Activated naive CD8-positive, alpha-beta T cell treated with anti-CD3 and anti-CD28 coated beads for 36 hours (primary cell): ENCODE results near the gene GUCA1A. TPM values are rescaled to one million over a fixed set of nuclear protein-coding genes. Genes with fewer than 3 reads are reported as not detected.

Source experiments
- DNase-seq: peaks from one replicate; pipeline ENCODE4 v3.0.0; 2021
- H3K27ac Mint-ChIP-seq: one replicate; pipeline ENCODE4 v1.8.0; 2022; ENCODE audit warnings: mild to moderate bottlenecking, moderate library complexity, mixed read lengths
- H3K27me3 Mint-ChIP-seq: one replicate; pipeline ENCODE4 v1.8.0; 2022; ENCODE audit warnings: mild to moderate bottlenecking, mixed read lengths
- H3K36me3 Mint-ChIP-seq: one replicate; pipeline ENCODE4 v1.8.0; 2021; ENCODE audit warnings: mild to moderate bottlenecking, mixed read lengths
- H3K4me1 Mint-ChIP-seq: one replicate; pipeline ENCODE4 v1.8.0; 2021; ENCODE audit warnings: mixed read lengths
- H3K4me3 Mint-ChIP-seq: one replicate; pipeline ENCODE4 v1.8.0; 2022; ENCODE audit warnings: mild to moderate bottlenecking, moderate library complexity, mixed read lengths
- H3K9me3 Mint-ChIP-seq: one replicate; pipeline ENCODE4 v1.8.0; 2022; ENCODE audit warnings: mixed read lengths
- total RNA-seq, 2 experiments: library from RNA; stranded (reverse); gene quantifications; one replicate each; pipeline ENCODE4 v1.2.3, GENCODE V29; 2021

GUCA1A gene
- total RNA-seq: under 1 TPM in 1 of 2 experiments, not detected in 1; 0.14 TPM

GRCh38 chr6:42173101-42173500, at the start of gene GUCA1A:
Gene GUCA1A (plus strand): TSS chr6:42173364. CDS start chr6:42173614, 250 bp downstream.
- no peak within 1 kb of the TSS for H3K4me3 Mint-ChIP-seq

GRCh38 chr6:42123379-42124103, 49.6 kb upstream of the GUCA1A start:
- DNase-seq: no peak
- H3K4me3 Mint-ChIP-seq: no peak overlapping the region
- H3K9me3 Mint-ChIP-seq: no peaks in the 10 kb centered on the region
- H3K36me3 Mint-ChIP-seq: no peaks in the 10 kb centered on the region
- H3K27ac Mint-ChIP-seq: no peak overlapping the region
- H3K27me3 Mint-ChIP-seq: no peaks in the 10 kb centered on the region
- H3K4me1 Mint-ChIP-seq: no peaks in the 10 kb centered on the region

More at GRCh38 chr6:42173101-42173500, at the start of gene GUCA1A:
- Mint-ChIP-seq H3K4me1 (peaks cover 3% of the 10 kb centered on the region), H3K9me3 (no peaks in the 10 kb centered on the region), H3K27me3 (peaks cover 4% of the 10 kb centered on the region), H3K27ac (no peak within 1 kb of the TSS), H3K36me3 (no peaks in the 10 kb centered on the region)
- no peak for DNase-seq

- no peaks in the 10 kb centered on the region for H3K27me3 Mint-ChIP-seq
- H3K4me1 Mint-ChIP-seq: no peaks in the 10 kb centered on the region
These were observed 48.8 kb upstream of the GUCA1A start for GRCh38 chr6:42124223-42124836.

GRCh38 chr6:42125231-42125630, 47.9 kb upstream of the GUCA1A start:
- Mint-ChIP-seq H3K4me1 (no peaks in the 10 kb centered on the region), H3K36me3 (no peaks in the 10 kb centered on the region), H3K27me3 (no peaks in the 10 kb centered on the region), H3K27ac (no peak overlapping the region), H3K9me3 (no peaks in the 10 kb centered on the region), H3K4me3 (no peak overlapping the region)
- DNase-seq: no peak

More at GRCh38 chr6:42124223-42124836, 48.8 kb upstream of the GUCA1A start:
- no peak for DNase-seq
- H3K9me3 Mint-ChIP-seq: no peaks in the 10 kb centered on the region
- H3K36me3 Mint-ChIP-seq: no peaks in the 10 kb centered on the region
- no peak overlapping the region for H3K4me3 Mint-ChIP-seq
- H3K27ac Mint-ChIP-seq: no peak overlapping the region

- Mint-ChIP-seq H3K27me3 (no peaks in the 10 kb centered on the region), H3K9me3 (no peaks in the 10 kb centered on the region), H3K4me1 (no peaks in the 10 kb centered on the region), H3K36me3 (no peaks in the 10 kb centered on the region), H3K4me3 (no peak overlapping the region), H3K27ac (no peak overlapping the region)
- no peak for DNase-seq
These were observed 47.5 kb upstream of the GUCA1A start for GRCh38 chr6:42125663-42126062.

GRCh38 chr6:42128460-42129359, 44.5 kb upstream of the GUCA1A start:
- H3K4me1 Mint-ChIP-seq: no peaks in the 10 kb centered on the region
- DNase-seq: no peak
- H3K27me3 Mint-ChIP-seq: no peaks in the 10 kb centered on the region

GRCh38 chr6:42129360-42129676, 43.8 kb upstream of the GUCA1A start:
- no peak for DNase-seq
- Mint-ChIP-seq H3K36me3 (no peaks in the 10 kb centered on the region), H3K4me3 (no peak overlapping the region), H3K27ac (no peak overlapping the region), H3K9me3 (no peaks in the 10 kb centered on the region), H3K4me1 (no peaks in the 10 kb centered on the region), H3K27me3 (no peaks in the 10 kb centered on the region)

More at GRCh38 chr6:42128460-42129359, 44.5 kb upstream of the GUCA1A start:
- no peak overlapping the region for H3K27ac Mint-ChIP-seq
- no peaks in the 10 kb centered on the region for H3K9me3 Mint-ChIP-seq
- H3K4me3 Mint-ChIP-seq: no peak overlapping the region
- H3K36me3 Mint-ChIP-seq: no peaks in the 10 kb centered on the region

GRCh38 chr6:42131531-42131930, 41.6 kb upstream of the GUCA1A start:
- DNase-seq: no peak
- Mint-ChIP-seq H3K9me3 (no peaks in the 10 kb centered on the region), H3K27me3 (no peaks in the 10 kb centered on the region), H3K4me1 (peaks cover 3% of the 10 kb centered on the region), H3K4me3 (no peak overlapping the region), H3K27ac (no peak overlapping the region), H3K36me3 (no peaks in the 10 kb centered on the region)

GRCh38 chr6:42133926-42134325, 39.2 kb upstream of the GUCA1A start:
- H3K4me1 Mint-ChIP-seq: peaks cover 11% of the 10 kb centered on the region
- H3K4me3 Mint-ChIP-seq: no peak overlapping the region
- no peak overlapping the region for H3K27ac Mint-ChIP-seq
- no peak for DNase-seq
- H3K27me3 Mint-ChIP-seq: peaks cover 1% of the 10 kb centered on the region
- no peaks in the 10 kb centered on the region for H3K9me3 Mint-ChIP-seq
- H3K36me3 Mint-ChIP-seq: no peaks in the 10 kb centered on the region

- Mint-ChIP-seq H3K9me3 (no peaks in the 10 kb centered on the region), H3K36me3 (no peaks in the 10 kb centered on the region), H3K4me1 (peaks cover 11% of the 10 kb centered on the region), H3K27me3 (peaks cover 4% of the 10 kb centered on the region), H3K27ac (no peak overlapping the region), H3K4me3 (no peak overlapping the region)
- DNase-seq: no peak
These were observed 38.0 kb upstream of the GUCA1A start for GRCh38 chr6:42135161-42135560.

GRCh38 chr6:42135722-42136121, 37.4 kb upstream of the GUCA1A start:
- DNase-seq: no peak
- Mint-ChIP-seq H3K27ac (no peak overlapping the region), H3K36me3 (no peaks in the 10 kb centered on the region), H3K4me1 (peaks cover 11% of the 10 kb centered on the region), H3K4me3 (no peak overlapping the region), H3K9me3 (no peaks in the 10 kb centered on the region), H3K27me3 (peaks cover 7% of the 10 kb centered on the region)

- Mint-ChIP-seq H3K4me1 (peaks cover 11% of the 10 kb centered on the region), H3K9me3 (no peaks in the 10 kb centered on the region), H3K36me3 (no peaks in the 10 kb centered on the region), H3K27me3 (peaks cover 16% of the 10 kb centered on the region), H3K4me3 (peak overlapping the region; percentile 16), H3K27ac (peak overlapping the region; percentile 57)
- peak; percentile 50 for DNase-seq
These were observed 36.5 kb upstream of the GUCA1A start for GRCh38 chr6:42136508-42137193.

- no peak overlapping the region for H3K4me3 Mint-ChIP-seq
- peaks cover 17% of the 10 kb centered on the region for H3K27me3 Mint-ChIP-seq
- H3K9me3 Mint-ChIP-seq: no peaks in the 10 kb centered on the region
- peaks cover 11% of the 10 kb centered on the region for H3K4me1 Mint-ChIP-seq
- no peak for DNase-seq
- H3K36me3 Mint-ChIP-seq: no peaks in the 10 kb centered on the region
- no peak overlapping the region for H3K27ac Mint-ChIP-seq
These were observed 35.9 kb upstream of the GUCA1A start for GRCh38 chr6:42137194-42137753.

- H3K27me3 Mint-ChIP-seq: peaks cover 23% of the 10 kb centered on the region
- no peak overlapping the region for H3K4me3 Mint-ChIP-seq
- no peak for DNase-seq
- no peak overlapping the region for H3K27ac Mint-ChIP-seq
- H3K4me1 Mint-ChIP-seq: peaks cover 11% of the 10 kb centered on the region
- no peaks in the 10 kb centered on the region for H3K9me3 Mint-ChIP-seq
- H3K36me3 Mint-ChIP-seq: no peaks in the 10 kb centered on the region
These were observed 35.0 kb upstream of the GUCA1A start for GRCh38 chr6:42138190-42138589.
